Spleen (tissue), 3 donors: ENCODE measurements around the gene ERH.

Experiments used
- POLR2A ChIP-seq, 3 donors: fragments of 450-650 bp; IDR thresholded peaks; one replicate each; pipeline ENCODE4 v1.5.1; 2017; ENCODE audit warnings: antibody characterized with exemption in 3 of 3, mild to moderate bottlenecking in 1 of 3
- POLR2AphosphoS5 ChIP-seq, 3 donors: sonication (generic); formaldehyde crosslinking; IDR thresholded peaks; one replicate each; pipeline ENCODE4 v1.5.1; 2017; ENCODE audit warnings: antibody characterized with exemption in 3 of 3

DNA sequence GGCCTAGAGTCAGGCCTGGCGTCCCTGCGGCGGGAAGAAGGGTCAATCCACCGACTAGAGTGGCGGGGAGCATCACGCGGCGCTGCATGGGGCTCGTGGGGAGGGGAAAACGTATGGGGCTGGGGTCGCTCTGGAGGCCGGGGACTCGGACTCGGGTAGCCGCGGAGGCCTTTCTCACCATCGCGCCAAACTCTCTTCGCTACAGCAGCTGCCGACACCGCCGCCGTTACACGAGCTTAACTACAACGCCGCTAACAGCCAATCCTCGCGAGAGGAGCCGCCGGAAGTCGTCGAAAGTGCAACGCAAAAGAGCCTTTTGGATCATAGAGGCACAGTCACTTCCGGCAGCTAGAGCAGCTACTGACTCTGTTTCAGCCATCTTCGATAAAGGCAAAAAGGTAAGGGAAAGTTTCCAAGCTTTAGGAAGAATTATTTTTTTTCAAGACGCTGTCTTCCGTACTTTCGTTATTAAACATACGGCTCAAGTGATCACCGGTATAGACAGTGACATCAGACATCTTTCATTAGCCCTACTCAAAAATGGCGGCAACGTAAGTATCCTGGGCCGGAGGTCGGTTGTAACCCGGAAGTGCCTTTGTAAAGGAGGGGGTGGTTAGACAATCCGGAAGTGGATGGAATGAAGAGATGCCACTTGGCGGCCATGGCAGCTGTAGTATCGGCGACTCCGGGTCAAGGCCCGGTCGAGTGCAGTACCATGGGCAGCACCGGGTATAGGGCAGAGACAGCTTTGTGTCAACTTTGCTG, at the start of gene ERH, which contains the start of gene SLC39A9:
- TF ChIP-seq POLR2AphosphoS5 (IDR thresholded peaks at IDR 0.05) (peak; percentile 83 to 87 (median 84)), POLR2A (IDR thresholded peaks at IDR 0.05) (no peak)
